ENCODE data around the gene ZIC4.

Gene ZIC4

GRCh38 chr3:147419781-147420224 is 13.5 kb upstream of the ZIC4 start:
- DNase-seq = no peak
- H3K27me3 Mint-ChIP-seq (ENCODE audit: low read depth, poor library complexity) = peaks cover 100% of the 10 kb centered on the region
- no peaks in the 10 kb centered on the region for H3K36me3 Mint-ChIP-seq (ENCODE audit: low read depth)

GRCh38 chr3:147418808-147419701 is 12.7 kb upstream of the ZIC4 start:
- peak; percentile 84 for DNase-seq
- H3K27ac Mint-ChIP-seq = no peak overlapping the region
- H3K9me3 Mint-ChIP-seq = no peaks in the 10 kb centered on the region
- H3K27me3 Mint-ChIP-seq (ENCODE audit: low read depth, poor library complexity) = peaks cover 100% of the 10 kb centered on the region
- peaks cover 48% of the 10 kb centered on the region for H3K4me1 Mint-ChIP-seq
- H3K36me3 Mint-ChIP-seq (ENCODE audit: low read depth) = no peaks in the 10 kb centered on the region
- peak overlapping the region; percentile 75 for H3K4me3 Mint-ChIP-seq
- no peak for TF ChIP-seq CTCF (IDR thresholded peaks at IDR 0.05)

More at GRCh38 chr3:147419781-147420224, 13.5 kb upstream of the ZIC4 start:
- H3K4me1 Mint-ChIP-seq = peaks cover 42% of the 10 kb centered on the region
- no peaks in the 10 kb centered on the region for H3K9me3 Mint-ChIP-seq
- H3K27ac Mint-ChIP-seq = no peak overlapping the region
- TF ChIP-seq CTCF (IDR thresholded peaks at IDR 0.05) = no peak
- H3K4me3 Mint-ChIP-seq = peak overlapping the region; percentile 75

GRCh38 chr3:147418371-147418781 is 12.0 kb upstream of the ZIC4 start:
- Mint-ChIP-seq H3K4me3 (peak overlapping the region; percentile 75), H3K9me3 (no peaks in the 10 kb centered on the region), H3K36me3 (ENCODE audit: low read depth) (no peaks in the 10 kb centered on the region), H3K4me1 (peaks cover 46% of the 10 kb centered on the region), H3K27me3 (ENCODE audit: low read depth, poor library complexity) (peaks cover 100% of the 10 kb centered on the region), H3K27ac (no peak overlapping the region)
- DNase-seq = no peak
- TF ChIP-seq CTCF (IDR thresholded peaks at IDR 0.05) = no peak

GRCh38 chr3:147417551-147418295 is 11.4 kb upstream of the ZIC4 start:
- no peak overlapping the region for H3K4me3 Mint-ChIP-seq
- DNase-seq = no peak
- H3K27ac Mint-ChIP-seq = no peak overlapping the region
- peaks cover 42% of the 10 kb centered on the region for H3K4me1 Mint-ChIP-seq
- H3K9me3 Mint-ChIP-seq = no peaks in the 10 kb centered on the region
- H3K36me3 Mint-ChIP-seq (ENCODE audit: low read depth) = no peaks in the 10 kb centered on the region
- no peak for TF ChIP-seq CTCF (IDR thresholded peaks at IDR 0.05)
- peaks cover 100% of the 10 kb centered on the region for H3K27me3 Mint-ChIP-seq (ENCODE audit: low read depth, poor library complexity)

- DNase-seq = no peak
- H3K4me3 Mint-ChIP-seq = no peak overlapping the region
- no peaks in the 10 kb centered on the region for H3K9me3 Mint-ChIP-seq
- no peak overlapping the region for H3K27ac Mint-ChIP-seq
- no peak for TF ChIP-seq CTCF (IDR thresholded peaks at IDR 0.05)
- peaks cover 100% of the 10 kb centered on the region for H3K27me3 Mint-ChIP-seq (ENCODE audit: low read depth, poor library complexity)
- peaks cover 34% of the 10 kb centered on the region for H3K4me1 Mint-ChIP-seq
- H3K36me3 Mint-ChIP-seq (ENCODE audit: low read depth) = no peaks in the 10 kb centered on the region
Measured at GRCh38 chr3:147416931-147417330, 10.6 kb upstream of the ZIC4 start.
